ENCODE data around the gene ZDHHC19. TPM values are rescaled to one million over a fixed set of nuclear protein-coding genes. Genes with fewer than 3 reads are reported as not detected.

Gene ZDHHC19
- total and polyA plus RNA-seq, 2 experiments from 2014 or later = 1.3 to 15.7 TPM

DNA sequence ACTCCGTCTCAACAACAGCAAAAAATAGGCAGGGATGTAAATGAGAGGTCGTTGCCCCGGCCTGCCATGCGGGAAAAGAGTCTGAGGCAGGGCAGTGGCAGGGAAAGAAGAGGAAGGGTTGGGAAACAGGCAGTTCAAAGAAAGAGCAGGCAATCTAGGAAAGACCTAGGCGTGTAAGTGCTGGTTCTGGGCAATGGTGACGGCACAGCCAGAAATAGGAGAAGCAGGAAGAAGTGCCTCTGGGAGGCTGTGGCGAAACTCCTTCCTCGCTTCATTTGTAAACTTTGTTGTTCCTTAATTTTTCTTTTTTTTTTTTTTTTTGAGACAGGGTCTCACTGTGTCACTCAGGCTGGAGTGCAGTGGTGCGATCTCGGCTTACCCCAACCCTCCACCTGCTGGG, 9.4 kb upstream of the ZDHHC19 start:
- Histone ChIP-seq H3K27ac (ENCODE audit: low read depth) (no peak overlapping the region), H2AFZ (no peak overlapping the region), H3K9me2 (ENCODE audit: insufficient read depth) (no peaks in the 10 kb centered on the region), H3K4me1 (ENCODE audit: insufficient read depth) (peaks cover 7% of the 10 kb centered on the region; the same call in 1 of the 2 replicates), H3K4me3 (no peak overlapping the region), H3K79me2 (replicated peaks; ENCODE audit: insufficient read depth) (no peaks in the 10 kb centered on the region), H3K27me3 (ENCODE audit: insufficient read depth) (no peaks in the 10 kb centered on the region), H4K20me1 (replicated peaks; ENCODE audit: insufficient read depth) (no peaks in the 10 kb centered on the region), H3K36me3 (ENCODE audit: insufficient read depth) (no peaks in the 10 kb centered on the region; the same call in 1 of the 2 replicates), H3K4me2 (no peak overlapping the region), H3F3A (replicated peaks; ENCODE audit: low read depth) (peaks cover 11% of the 10 kb centered on the region)
- no peak for TF ChIP-seq ZNF331 (CRISPR knock-in tag; IDR thresholded peaks at IDR 0.05; ENCODE audit: low read depth)
- no peak for TF ChIP-seq REST (IDR thresholded peaks at IDR 0.05; ENCODE audit: unreplicated experiment)
- TF ChIP-seq NANOG (IDR thresholded peaks at IDR 0.05; ENCODE audit: borderline replicate concordance) = no peak
- no peak for TF ChIP-seq JUNB (IDR thresholded peaks at IDR 0.05; ENCODE audit: unreplicated experiment)
- no peak for TF ChIP-seq ETS1 (IDR thresholded peaks at IDR 0.05)
- TF ChIP-seq, protein P1, sequence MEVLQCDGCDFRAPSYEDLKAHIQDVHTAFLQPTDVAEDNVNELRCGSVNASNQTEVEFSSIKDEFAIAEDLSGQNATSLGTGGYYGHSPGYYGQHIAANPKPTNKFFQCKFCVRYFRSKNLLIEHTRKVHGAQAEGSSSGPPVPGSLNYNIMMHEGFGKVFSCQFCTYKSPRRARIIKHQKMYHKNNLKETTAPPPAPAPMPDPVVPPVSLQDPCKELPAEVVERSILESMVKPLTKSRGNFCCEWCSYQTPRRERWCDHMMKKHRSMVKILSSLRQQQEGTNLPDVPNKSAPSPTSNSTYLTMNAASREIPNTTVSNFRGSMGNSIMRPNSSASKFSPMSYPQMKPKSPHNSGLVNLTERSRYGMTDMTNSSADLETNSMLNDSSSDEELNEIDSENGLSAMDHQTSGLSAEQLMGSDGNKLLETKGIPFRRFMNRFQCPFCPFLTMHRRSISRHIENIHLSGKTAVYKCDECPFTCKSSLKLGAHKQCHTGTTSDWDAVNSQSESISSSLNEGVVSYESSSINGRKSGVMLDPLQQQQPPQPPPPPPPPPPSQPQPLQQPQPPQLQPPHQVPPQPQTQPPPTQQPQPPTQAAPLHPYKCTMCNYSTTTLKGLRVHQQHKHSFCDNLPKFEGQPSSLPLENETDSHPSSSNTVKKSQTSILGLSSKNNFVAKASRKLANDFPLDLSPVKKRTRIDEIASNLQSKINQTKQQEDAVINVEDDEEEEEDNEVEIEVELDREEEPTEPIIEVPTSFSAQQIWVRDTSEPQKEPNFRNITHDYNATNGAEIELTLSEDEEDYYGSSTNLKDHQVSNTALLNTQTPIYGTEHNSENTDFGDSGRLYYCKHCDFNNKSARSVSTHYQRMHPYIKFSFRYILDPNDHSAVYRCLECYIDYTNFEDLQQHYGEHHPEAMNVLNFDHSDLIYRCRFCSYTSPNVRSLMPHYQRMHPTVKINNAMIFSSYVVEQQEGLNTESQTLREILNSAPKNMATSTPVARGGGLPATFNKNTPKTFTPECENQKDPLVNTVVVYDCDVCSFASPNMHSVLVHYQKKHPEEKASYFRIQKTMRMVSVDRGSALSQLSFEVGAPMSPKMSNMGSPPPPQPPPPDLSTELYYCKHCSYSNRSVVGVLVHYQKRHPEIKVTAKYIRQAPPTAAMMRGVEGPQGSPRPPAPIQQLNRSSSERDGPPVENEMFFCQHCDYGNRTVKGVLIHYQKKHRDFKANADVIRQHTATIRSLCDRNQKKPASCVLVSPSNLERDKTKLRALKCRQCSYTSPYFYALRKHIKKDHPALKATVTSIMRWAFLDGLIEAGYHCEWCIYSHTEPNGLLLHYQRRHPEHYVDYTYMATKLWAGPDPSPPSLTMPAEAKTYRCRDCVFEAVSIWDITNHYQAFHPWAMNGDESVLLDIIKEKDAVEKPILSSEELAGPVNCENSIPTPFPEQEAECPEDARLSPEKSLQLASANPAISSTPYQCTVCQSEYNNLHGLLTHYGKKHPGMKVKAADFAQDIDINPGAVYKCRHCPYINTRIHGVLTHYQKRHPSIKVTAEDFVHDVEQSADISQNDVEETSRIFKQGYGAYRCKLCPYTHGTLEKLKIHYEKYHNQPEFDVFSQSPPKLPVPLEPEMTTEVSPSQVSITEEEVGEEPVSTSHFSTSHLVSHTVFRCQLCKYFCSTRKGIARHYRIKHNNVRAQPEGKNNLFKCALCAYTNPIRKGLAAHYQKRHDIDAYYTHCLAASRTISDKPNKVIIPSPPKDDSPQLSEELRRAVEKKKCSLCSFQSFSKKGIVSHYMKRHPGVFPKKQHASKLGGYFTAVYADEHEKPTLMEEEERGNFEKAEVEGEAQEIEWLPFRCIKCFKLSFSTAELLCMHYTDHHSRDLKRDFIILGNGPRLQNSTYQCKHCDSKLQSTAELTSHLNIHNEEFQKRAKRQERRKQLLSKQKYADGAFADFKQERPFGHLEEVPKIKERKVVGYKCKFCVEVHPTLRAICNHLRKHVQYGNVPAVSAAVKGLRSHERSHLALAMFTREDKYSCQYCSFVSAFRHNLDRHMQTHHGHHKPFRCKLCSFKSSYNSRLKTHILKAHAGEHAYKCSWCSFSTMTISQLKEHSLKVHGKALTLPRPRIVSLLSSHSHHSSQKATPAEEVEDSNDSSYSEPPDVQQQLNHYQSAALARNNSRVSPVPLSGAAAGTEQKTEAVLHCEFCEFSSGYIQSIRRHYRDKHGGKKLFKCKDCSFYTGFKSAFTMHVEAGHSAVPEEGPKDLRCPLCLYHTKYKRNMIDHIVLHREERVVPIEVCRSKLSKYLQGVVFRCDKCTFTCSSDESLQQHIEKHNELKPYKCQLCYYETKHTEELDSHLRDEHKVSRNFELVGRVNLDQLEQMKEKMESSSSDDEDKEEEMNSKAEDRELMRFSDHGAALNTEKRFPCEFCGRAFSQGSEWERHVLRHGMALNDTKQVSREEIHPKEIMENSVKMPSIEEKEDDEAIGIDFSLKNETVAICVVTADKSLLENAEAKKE (CRISPR knock-in tag; IDR thresholded peaks at IDR 0.05) = no peak
- TF ChIP-seq CREB1 (CRISPR knock-in tag; IDR thresholded peaks at IDR 0.05; ENCODE audit: low read depth) = no peak
- no peak for TF ChIP-seq EZH2 (IDR thresholded peaks at IDR 0.05; ENCODE audit: low read depth, unreplicated experiment)
- no peak for TF ChIP-seq EZH2phosphoT487 (IDR thresholded peaks at IDR 0.05; ENCODE audit: unreplicated experiment)
- H3K36me3 Mint-ChIP-seq (ENCODE audit: low read depth) = peaks cover 4% of the 10 kb centered on the region; the same call in 1 of the 3 replicates
- DNase-seq (ENCODE audit: low spot score) = no peak
- H3K27ac Mint-ChIP-seq = no peak overlapping the region
- H3K4me1 Mint-ChIP-seq = peaks cover 19% of the 10 kb centered on the region
- H3K27me3 Mint-ChIP-seq (ENCODE audit: insufficient read depth, low read depth, poor library complexity) = peaks cover 13% of the 10 kb centered on the region
- no peaks in the 10 kb centered on the region; the same call in 2 of the 3 replicates for H3K9me3 Mint-ChIP-seq
- no peak for ATAC-seq
- H3K4me3 Mint-ChIP-seq = no peak overlapping the region
